IMR-90 (cell line): ENCODE results near the gene MXD4. TPM values are rescaled to one million over a fixed set of nuclear protein-coding genes. Genes with fewer than 3 reads are reported as not detected.

Source experiments
- ATAC-seq: fragments of 200-7000 bp; cut with Tn5 transposase; 2 replicates; pipeline ENCODE4 v1.9.1; 2020; ENCODE audit warnings: low read depth, mild to moderate bottlenecking, moderate library complexity
- BruUV-seq: library from RNA; stranded (reverse); fragments of 400-500 nt; replicated peaks from 2 replicates; lab custom pipeline; 2021; lab: Mats Ljungman, UMichigan
- CTCF ChIA-PET: fragments of 300-600 bp; formaldehyde crosslinking; extraction: SDS; loops from one replicate; lab custom pipeline; 2021; ENCODE audit warnings: antibody characterized with exemption; lab: Yijun Ruan, JAX
- POLR2A ChIA-PET: fragments of 300-600 bp; sonication (Branson Sonifier 250); formaldehyde crosslinking; loops from one replicate; lab custom pipeline; 2022; ENCODE audit warnings: antibody characterized with exemption; ENCODE audit not compliant: unreplicated experiment; lab: Charles Lee
- DNase-seq: peaks from one replicate; pipeline ENCODE4 v3.0.0; 2013
- H2AFZ ChIP-seq: replicated peaks from 2 replicates; pipeline ENCODE3; 2013; ENCODE audit warnings: low read length, mild to moderate bottlenecking; ENCODE audit not compliant: poor library complexity
- H2AK5ac ChIP-seq: 2 replicates; pipeline ENCODE4 v1.6.1; 2013; ENCODE audit warnings: low read depth, low read length, inconsistent platforms
- H2AK9ac ChIP-seq: replicated peaks from 2 replicates; pipeline ENCODE3; 2013; ENCODE audit warnings: mild to moderate bottlenecking, low read depth, low read length, moderate library complexity; ENCODE audit not compliant: poor library complexity
- H2BK120ac ChIP-seq: 2 replicates; pipeline ENCODE4 v1.6.1; 2013; ENCODE audit warnings: low read depth, low read length, inconsistent platforms
- H2BK15ac ChIP-seq: 3 replicates; pipeline ENCODE4 v1.6.1; 2013; ENCODE audit warnings: low read depth, low read length, inconsistent platforms
- H2BK20ac ChIP-seq: 2 replicates; pipeline ENCODE4 v1.6.1; 2013; ENCODE audit warnings: low read depth, mild to moderate bottlenecking, inconsistent platforms, low read length, moderate library complexity
- H2BK5ac ChIP-seq: 2 replicates; pipeline ENCODE4 v1.6.1; 2013; ENCODE audit warnings: mild to moderate bottlenecking, low read depth, low read length, inconsistent platforms; ENCODE audit not compliant: poor library complexity, severe bottlenecking
- H3K14ac ChIP-seq: replicated peaks from 2 replicates; pipeline ENCODE4 v1.6.1; 2013; ENCODE audit warnings: low read depth, low read length, inconsistent platforms
- H3K18ac ChIP-seq: 2 replicates; pipeline ENCODE4 v1.6.1; 2013; ENCODE audit warnings: low read depth, low read length, control low read depth
- H3K23ac ChIP-seq: 2 replicates; pipeline ENCODE4 v1.6.1; 2013; ENCODE audit warnings: low read depth, low read length, inconsistent platforms
- H3K27ac ChIP-seq: 2 replicates; pipeline ENCODE4 v1.5.1; 2013; ENCODE audit warnings: mild to moderate bottlenecking, control low read depth, low read length; ENCODE audit not compliant: insufficient read depth
- H3K27me3 ChIP-seq: 2 replicates; pipeline ENCODE4 v1.6.1; 2013; ENCODE audit warnings: low read length; ENCODE audit not compliant: control insufficient read depth, insufficient read depth
- H3K36me3 ChIP-seq: 2 replicates; pipeline ENCODE4 v1.6.1; 2013; ENCODE audit warnings: low read length, mixed read lengths; ENCODE audit not compliant: control insufficient read depth, insufficient read depth
- H3K4ac ChIP-seq: 2 replicates; pipeline ENCODE4 v1.6.1; 2013; ENCODE audit warnings: low read depth, low read length, inconsistent platforms
- H3K4me1 ChIP-seq: 2 replicates; pipeline ENCODE4 v1.6.1; 2013; ENCODE audit warnings: low read length, mixed read lengths; ENCODE audit not compliant: control insufficient read depth, insufficient read depth
- H3K4me2 ChIP-seq: 2 replicates; pipeline ENCODE4 v1.6.1; 2013; ENCODE audit warnings: low read depth, mild to moderate bottlenecking, control low read depth, low read length, moderate library complexity
- H3K4me3 ChIP-seq: 2 replicates; pipeline ENCODE4 v1.5.1; 2013; ENCODE audit warnings: low read depth, mild to moderate bottlenecking, control low read depth, low read length, moderate library complexity; ENCODE audit not compliant: insufficient read depth
- H3K56ac ChIP-seq: 2 replicates; pipeline ENCODE4 v1.6.1; 2013; ENCODE audit warnings: low read length, inconsistent platforms; ENCODE audit not compliant: insufficient read depth; ENCODE audit errors: extremely low read depth
- H3K79me1 ChIP-seq, 2 experiments: 2 replicates each; pipeline ENCODE4 v1.6.1; 2013; ENCODE audit warnings: low read length in 2 of 2, inconsistent platforms in 1 of 2, low read depth in 1 of 2
- H3K9ac ChIP-seq: 2 replicates; pipeline ENCODE4 v1.6.1; 2013; ENCODE audit warnings: low read depth, low read length, control low read depth
- H3K9me1 ChIP-seq: 2 replicates; pipeline ENCODE4 v1.6.1; 2013; ENCODE audit warnings: low read length, inconsistent platforms; ENCODE audit not compliant: insufficient read depth
- H3K9me3 ChIP-seq: 2 replicates; pipeline ENCODE4 v1.6.1; 2013; ENCODE audit warnings: low read length; ENCODE audit not compliant: control insufficient read depth, insufficient read depth
- H4K20me1 ChIP-seq: 2 replicates; pipeline ENCODE4 v1.6.1; 2013; ENCODE audit warnings: low read length, inconsistent platforms; ENCODE audit not compliant: insufficient read depth
- H4K5ac ChIP-seq: 2 replicates; pipeline ENCODE4 v1.6.1; 2013; ENCODE audit warnings: mild to moderate bottlenecking, low read depth, low read length, control low read depth
- H4K8ac ChIP-seq, 2 experiments: 2 replicates each; pipeline ENCODE4 v1.6.1; 2013; ENCODE audit warnings: low read depth in 2 of 2, low read length in 2 of 2, control low read depth in 1 of 2, inconsistent platforms in 1 of 2
- H4K91ac ChIP-seq: 2 replicates; pipeline ENCODE4 v1.6.1; 2013; ENCODE audit warnings: low read depth, low read length, inconsistent platforms; ENCODE audit not compliant: insufficient read depth
- BHLHE40 ChIP-seq: fragments of 150-350 bp; IDR thresholded peaks from 2 replicates; pipeline ENCODE4 v1.6.1; 2016; ENCODE audit warnings: mild to moderate bottlenecking, low read depth, low read length
- CEBPB ChIP-seq: IDR thresholded peaks from 2 replicates; pipeline ENCODE4 v1.6.1; 2012; ENCODE audit warnings: low read depth, low read length, improper control_type of control experiment
- MAZ ChIP-seq: IDR thresholded peaks from 2 replicates; pipeline ENCODE4 v1.6.1; 2012; ENCODE audit warnings: low read depth, mild to moderate bottlenecking, low read length, improper control_type of control experiment, moderate library complexity, borderline replicate concordance
- MXI1 ChIP-seq: IDR thresholded peaks from 2 replicates; pipeline ENCODE4 v1.6.1; 2012; ENCODE audit warnings: low read depth, mild to moderate bottlenecking, low read length, moderate library complexity, borderline replicate concordance
- NFE2L2 ChIP-seq: fragments of 150-350 bp; IDR thresholded peaks from 2 replicates; pipeline ENCODE4 v1.6.1; 2016; ENCODE audit warnings: low read depth, mild to moderate bottlenecking, low read length
- POLR2A ChIP-seq: IDR thresholded peaks from 2 replicates; pipeline ENCODE4 v1.6.1; 2012; ENCODE audit warnings: mild to moderate bottlenecking, low read depth, low read length
- RAD21 ChIP-seq: IDR thresholded peaks from 2 replicates; pipeline ENCODE4 v1.6.1; 2012; ENCODE audit warnings: low read length, improper control_type of control experiment
- RFX5 ChIP-seq: IDR thresholded peaks from 2 replicates; pipeline ENCODE4 v1.8.0; 2012; ENCODE audit warnings: low read depth, mild to moderate bottlenecking, low read length, moderate library complexity
- SMC3 ChIP-seq: fragments of 150-350 bp; IDR thresholded peaks from 2 replicates; pipeline ENCODE4 v1.6.1; 2016; ENCODE audit warnings: low read depth, mild to moderate bottlenecking, antibody characterized with exemption, low read length, moderate library complexity
- whole genome bisulfite sequencing, 2 experiments: methylation state at CpG; one replicate each; pipeline versions ENCODE4 v1.1.5 to v1.1.7; 2013; ENCODE audit warnings: missing lambda C conversion rate in 2 of 2; ENCODE audit not compliant: insufficient read length in 1 of 2; ENCODE audit errors: extremely low coverage in 2 of 2; 5-methylcytosine and 5-hydroxymethylcytosine counted together
- dilution Hi-C: fragments of 300-500 bp; cut with HindIII; formaldehyde crosslinking; loops from one replicate; pipeline ENCODE4 v1.14.3; 2018; ENCODE audit warnings: low sequenced_read_pairs; ENCODE audit not compliant: unreplicated experiment
- in situ Hi-C: fragments of 300-500 bp; cut with MboI; formaldehyde crosslinking; loops from 3 replicates; pipeline ENCODE4 v1.14.3; 2019; ENCODE audit warnings: low sequenced_read_pairs, inconsistent platforms, mixed read lengths
- intact Hi-C: fragments of 100-400 bp; cut with micrococcal nuclease; formaldehyde crosslinking; loops from 2 replicates; pipeline ENCODE4 v1.10.0; 2022
- polyA plus RNA-seq, 3 experiments: library from polyadenylated mRNA; depleted of rRNA; stranded (reverse); fragments of >200 nt; gene quantifications; 2 replicates each; pipeline ENCODE4 v1.2.3, GENCODE V29; 2012; ENCODE audit warnings: low replicate concordance in 1 of 3
- total RNA-seq: library from RNA; depleted of rRNA; stranded (reverse); fragments of >200 nt; gene quantifications from 2 replicates; pipeline ENCODE4 v1.2.3, GENCODE V29; 2012
- TF ChIP-seq, protein P1 (sequence below): fragments of 150-350 bp; IDR thresholded peaks from 2 replicates; pipeline ENCODE4 v1.6.1; 2017; ENCODE audit warnings: mild to moderate bottlenecking, antibody characterized with exemption, low read length, low read depth
- TF ChIP-seq, protein P2 (sequence below): conservative IDR thresholded peaks from 2 replicates; pipeline ENCODE4 v1.5.1; 2012; ENCODE audit warnings: mild to moderate bottlenecking, low read depth, low read length, improper control_type of control experiment
- TF ChIP-seq, protein P3 (sequence below): fragments of 150-350 bp; IDR thresholded peaks from 2 replicates; pipeline ENCODE4 v1.6.1; 2016; ENCODE audit warnings: low read depth, mild to moderate bottlenecking, low read length, moderate library complexity, borderline replicate concordance

Gene MXD4
- total and polyA plus RNA-seq, 2 of the 4 experiments (the other 2 are of a cell fraction), result 22.8 to 54.4 TPM

DNA sequence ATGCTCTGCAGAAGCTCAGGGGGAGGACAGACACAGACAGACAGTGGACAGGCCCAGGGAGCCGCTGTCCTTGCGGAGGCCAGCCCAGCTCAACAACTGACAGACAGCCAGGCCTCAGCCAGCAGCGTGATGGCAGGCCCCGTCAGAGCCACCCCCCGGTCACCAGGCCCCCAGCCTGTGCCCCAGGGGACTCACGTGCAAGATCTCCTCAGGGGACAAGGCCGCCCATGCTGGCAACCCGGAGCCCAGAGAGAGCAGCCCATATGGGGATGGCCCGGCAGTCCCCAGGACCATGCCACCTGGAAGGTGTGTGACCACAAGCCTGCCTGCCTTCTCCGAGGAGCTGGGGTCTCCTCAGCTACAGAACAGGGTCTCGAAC, 28.0 kb upstream of the MXD4 start:
- ChIA-PET POLR2A (no interaction called here), CTCF (interaction anchor here (0.5 kb wide), 1 partner anchor 101 kb away, joined by 4 read pairs; no protein-coding TSS in a partner anchor)
- Histone ChIP-seq H3K36me3 (no peaks in the 10 kb centered on the region), H3K9me3 (no peaks in the 10 kb centered on the region), H3K9me1 (peaks cover 2% of the 10 kb centered on the region; the same call in 1 of the 2 replicates), H3K79me1 (no peaks in the 10 kb centered on the region), H3K9ac (no peak overlapping the region), H3K56ac (no peak overlapping the region), H3K27ac (no peak overlapping the region), H3K4me1 (peaks cover 12% of the 10 kb centered on the region), H3K4me2 (no peak overlapping the region), H3K18ac (no peak overlapping the region), H2AFZ (no peak overlapping the region), H3K4ac (no peak overlapping the region), H2AK9ac (no peak overlapping the region), H4K8ac (no peak overlapping the region), H2BK5ac (no peak overlapping the region), H2AK5ac (no peak overlapping the region), H2BK15ac (no peak overlapping the region), H3K27me3 (no peaks in the 10 kb centered on the region), H4K5ac (no peak overlapping the region), H3K14ac (no peak overlapping the region), H2BK20ac (no peak overlapping the region), H2BK120ac (no peak overlapping the region), H4K91ac (no peak overlapping the region), H4K20me1 (peaks cover 8% of the 10 kb centered on the region; the same call in 1 of the 2 replicates), H3K23ac (no peak overlapping the region), H3K4me3 (no peak overlapping the region)
- in situ Hi-C loops (no loop called here), intact Hi-C loops (no loop called here), dilution Hi-C loops (no loop called here)
- TF ChIP-seq BHLHE40, result no peak
- TF ChIP-seq, protein P1, sequence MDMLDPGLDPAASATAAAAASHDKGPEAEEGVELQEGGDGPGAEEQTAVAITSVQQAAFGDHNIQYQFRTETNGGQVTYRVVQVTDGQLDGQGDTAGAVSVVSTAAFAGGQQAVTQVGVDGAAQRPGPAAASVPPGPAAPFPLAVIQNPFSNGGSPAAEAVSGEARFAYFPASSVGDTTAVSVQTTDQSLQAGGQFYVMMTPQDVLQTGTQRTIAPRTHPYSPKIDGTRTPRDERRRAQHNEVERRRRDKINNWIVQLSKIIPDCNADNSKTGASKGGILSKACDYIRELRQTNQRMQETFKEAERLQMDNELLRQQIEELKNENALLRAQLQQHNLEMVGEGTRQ, result no peak
- no peak for TF ChIP-seq NFE2L2
- no peak for TF ChIP-seq MXI1
- TF ChIP-seq CEBPB, result no peak
- no peak for TF ChIP-seq MAZ
- no peak for TF ChIP-seq POLR2A
- TF ChIP-seq RAD21, result no peak
- no peak for TF ChIP-seq RFX5
- TF ChIP-seq, protein P2, sequence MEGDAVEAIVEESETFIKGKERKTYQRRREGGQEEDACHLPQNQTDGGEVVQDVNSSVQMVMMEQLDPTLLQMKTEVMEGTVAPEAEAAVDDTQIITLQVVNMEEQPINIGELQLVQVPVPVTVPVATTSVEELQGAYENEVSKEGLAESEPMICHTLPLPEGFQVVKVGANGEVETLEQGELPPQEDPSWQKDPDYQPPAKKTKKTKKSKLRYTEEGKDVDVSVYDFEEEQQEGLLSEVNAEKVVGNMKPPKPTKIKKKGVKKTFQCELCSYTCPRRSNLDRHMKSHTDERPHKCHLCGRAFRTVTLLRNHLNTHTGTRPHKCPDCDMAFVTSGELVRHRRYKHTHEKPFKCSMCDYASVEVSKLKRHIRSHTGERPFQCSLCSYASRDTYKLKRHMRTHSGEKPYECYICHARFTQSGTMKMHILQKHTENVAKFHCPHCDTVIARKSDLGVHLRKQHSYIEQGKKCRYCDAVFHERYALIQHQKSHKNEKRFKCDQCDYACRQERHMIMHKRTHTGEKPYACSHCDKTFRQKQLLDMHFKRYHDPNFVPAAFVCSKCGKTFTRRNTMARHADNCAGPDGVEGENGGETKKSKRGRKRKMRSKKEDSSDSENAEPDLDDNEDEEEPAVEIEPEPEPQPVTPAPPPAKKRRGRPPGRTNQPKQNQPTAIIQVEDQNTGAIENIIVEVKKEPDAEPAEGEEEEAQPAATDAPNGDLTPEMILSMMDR, result no peak
- no peak for TF ChIP-seq SMC3
- TF ChIP-seq, protein P3, sequence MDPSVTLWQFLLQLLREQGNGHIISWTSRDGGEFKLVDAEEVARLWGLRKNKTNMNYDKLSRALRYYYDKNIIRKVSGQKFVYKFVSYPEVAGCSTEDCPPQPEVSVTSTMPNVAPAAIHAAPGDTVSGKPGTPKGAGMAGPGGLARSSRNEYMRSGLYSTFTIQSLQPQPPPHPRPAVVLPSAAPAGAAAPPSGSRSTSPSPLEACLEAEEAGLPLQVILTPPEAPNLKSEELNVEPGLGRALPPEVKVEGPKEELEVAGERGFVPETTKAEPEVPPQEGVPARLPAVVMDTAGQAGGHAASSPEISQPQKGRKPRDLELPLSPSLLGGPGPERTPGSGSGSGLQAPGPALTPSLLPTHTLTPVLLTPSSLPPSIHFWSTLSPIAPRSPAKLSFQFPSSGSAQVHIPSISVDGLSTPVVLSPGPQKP, result no peak
- no peak for ATAC-seq
- no peak for DNase-seq
- no TSS peak for BruUV-seq
- WGBS, 2 experiments, result 86% methylated on average over 11 of the region's 11 CpGs; no CpG with 5 or more reads in 1 of the 2 experiments
